Right renal cortex interstitium (tissue), 3 donors: ENCODE measurements around the gene THOC1. TPM values are rescaled to one million over a fixed set of nuclear protein-coding genes. Genes with fewer than 3 reads are reported as not detected.

ENCODE experiments used
- DNase-seq, 3 donors: peaks; one replicate each; pipeline ENCODE4 v3.0.0-alpha.2; 2013; ENCODE audit warnings: low read depth in 3 of 3, low spot score in 2 of 3
- polyA plus RNA-seq, 3 donors: library from polyadenylated mRNA; unstranded; fragments of 120-200 nt; gene quantifications; one replicate each; pipeline ENCODE4 v1.2.1, GENCODE V29; 2013; ENCODE audit not compliant: insufficient read length in 3 of 3

THOC1 gene
- polyA plus RNA-seq, 3 donors = 66.3 to 70.7 (median 68.0) TPM

DNA sequence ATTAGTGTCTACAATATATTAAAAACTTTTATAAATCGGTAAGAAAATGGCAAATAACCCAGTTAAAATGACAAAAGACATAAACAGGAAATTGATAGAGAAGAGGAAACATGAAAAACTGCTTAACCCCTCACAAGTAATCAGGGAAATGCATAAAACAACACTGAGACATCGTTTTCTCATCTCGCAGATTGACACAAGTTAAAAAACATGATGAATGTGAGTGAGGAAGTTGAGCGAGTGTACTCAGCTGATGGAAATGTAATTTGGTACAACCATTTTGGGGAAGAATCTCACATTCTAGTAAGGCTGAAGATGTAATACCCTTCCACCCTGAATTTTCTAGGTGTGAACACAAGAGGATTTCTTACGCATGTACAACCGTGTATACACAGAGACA lies 18.0 kb upstream of the THOC1 start:
- DNase-seq = no peak

GRCh38 chr18:275486-275885 lies 7.6 kb upstream of the THOC1 start:
- DNase-seq = no peak

DNA sequence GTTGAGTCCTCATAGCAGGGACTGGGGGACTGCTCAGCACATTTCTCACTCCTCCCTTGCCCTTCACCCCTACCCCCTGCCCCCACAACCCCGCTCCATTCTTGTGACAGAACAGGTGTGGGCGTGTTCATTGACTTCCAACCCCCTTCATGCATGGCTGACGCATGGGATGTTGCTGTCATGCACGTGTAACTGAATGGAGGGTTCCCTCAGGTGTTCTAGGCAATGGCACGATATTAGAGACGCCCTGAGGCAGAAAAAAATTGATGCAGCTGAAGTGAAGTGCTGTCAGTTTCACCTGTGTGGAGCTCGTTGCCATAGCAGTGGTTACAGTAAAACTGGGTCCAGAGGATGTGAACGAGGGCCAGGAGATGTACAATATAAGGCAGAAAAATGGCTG lies 6.5 kb upstream of the THOC1 start:
- DNase-seq = no peak

- no peak for DNase-seq
These were observed 5.7 kb upstream of the THOC1 start for GRCh38 chr18:273525-273924.

DNA sequence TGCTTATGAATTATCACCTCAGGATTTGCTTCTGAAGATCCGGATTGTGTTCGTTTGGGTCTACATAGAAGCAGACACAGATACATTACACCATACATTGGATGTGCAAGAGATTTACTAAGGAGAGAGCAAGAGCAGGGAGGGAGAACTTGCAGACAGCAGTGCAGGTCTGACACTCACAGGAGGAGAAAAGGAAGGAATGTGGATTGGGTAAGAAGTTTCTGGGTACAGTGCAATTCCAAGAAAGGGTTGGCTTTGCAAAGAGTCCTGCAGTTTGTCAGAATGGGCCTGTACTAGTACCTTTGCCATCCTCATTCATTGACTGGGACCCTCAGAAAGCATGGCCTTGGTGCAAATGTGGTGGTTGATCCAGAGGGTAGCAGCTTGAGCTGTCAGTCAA lies 4.8 kb upstream of the THOC1 start:
- DNase-seq = no peak

- no peak for DNase-seq
These were observed 1.7 kb upstream of the THOC1 start for GRCh38 chr18:269480-270095.

- peak in 2 of 3 donors; percentile 31 to 40 for DNase-seq
These were observed 513 bp downstream of the THOC1 start for GRCh38 chr18:267380-267687.

DNA sequence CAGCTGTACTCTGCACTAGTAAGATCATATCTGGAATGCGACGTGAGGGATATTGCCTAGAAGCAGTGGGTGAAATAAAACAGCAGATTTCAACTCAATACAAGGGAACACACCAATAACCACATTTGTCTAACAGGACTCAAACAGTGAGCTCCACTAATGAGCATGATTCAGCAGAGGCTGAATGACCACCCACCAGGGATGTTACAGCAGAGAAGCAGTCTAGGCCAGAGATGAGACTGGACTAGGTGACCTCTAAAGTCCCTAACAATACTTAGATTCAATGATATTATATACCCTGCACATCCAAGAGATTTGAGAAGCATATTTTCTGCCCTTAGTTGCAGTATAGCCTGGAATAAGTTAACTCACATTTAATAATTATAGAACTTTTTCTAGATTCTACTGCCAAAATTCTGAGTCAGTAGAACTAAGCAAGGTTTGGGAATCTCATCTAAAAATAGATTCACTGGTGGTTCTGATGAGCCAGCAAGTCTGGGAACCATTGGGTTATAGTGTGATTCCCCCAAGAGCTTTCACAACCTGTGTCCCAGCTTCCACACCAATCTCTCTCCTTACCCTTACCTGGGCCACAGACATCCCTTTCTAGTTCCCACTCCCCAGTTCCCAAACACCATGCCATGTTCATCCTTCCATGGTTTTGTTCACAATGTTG lies 6.3 kb downstream of the THOC1 start:
- no peak for DNase-seq

- DNase-seq = no peak
These were observed 7.3 kb downstream of the THOC1 start for GRCh38 chr18:260547-260946.

- DNase-seq = no peak
These were observed 12.7 kb downstream of the THOC1 start for GRCh38 chr18:255171-255570.

- DNase-seq = no peak
These were observed 14.7 kb downstream of the THOC1 start for GRCh38 chr18:253121-253520.

GRCh38 chr18:251572-251971 lies 16.3 kb downstream of the THOC1 start:
- DNase-seq = no peak

DNA sequence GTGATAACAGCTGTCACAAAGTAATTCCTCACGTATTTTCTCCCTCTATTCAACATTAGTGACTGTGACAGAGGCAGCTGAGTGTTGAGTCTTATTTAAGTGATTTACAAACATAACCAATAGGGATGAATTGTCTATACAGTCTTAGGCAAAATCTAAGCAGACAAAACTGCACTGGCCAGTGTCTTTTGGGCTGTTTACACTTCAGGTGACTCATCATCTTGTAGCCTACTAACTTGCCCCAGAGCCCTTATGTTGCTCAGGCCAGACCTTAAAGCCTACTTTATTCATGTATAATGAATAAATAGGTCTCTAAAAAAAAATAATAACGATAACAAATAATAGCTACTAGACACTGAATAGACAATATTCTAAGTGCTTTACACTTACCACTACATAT lies 17.2 kb downstream of the THOC1 start:
- no peak for DNase-seq

DNA sequence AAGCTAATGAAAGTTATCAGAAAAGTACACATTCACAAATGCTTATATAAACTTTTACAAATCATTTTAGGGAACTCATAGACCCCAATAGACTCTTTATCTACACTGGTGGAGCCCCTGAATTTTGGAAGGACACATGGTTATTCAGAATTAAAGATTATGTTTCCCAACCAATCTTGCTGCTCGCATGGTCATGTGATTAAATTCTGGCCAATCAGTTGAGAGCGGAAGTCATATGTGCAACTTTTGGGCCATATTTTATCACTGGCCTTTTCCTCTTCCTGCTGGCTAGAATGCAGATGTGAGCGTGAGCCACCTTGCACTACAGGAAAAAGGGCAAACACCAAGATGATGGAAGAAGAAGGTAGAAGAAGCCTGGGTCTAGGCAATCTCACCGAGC lies 19.8 kb downstream of the THOC1 start:
- DNase-seq = no peak

DNA sequence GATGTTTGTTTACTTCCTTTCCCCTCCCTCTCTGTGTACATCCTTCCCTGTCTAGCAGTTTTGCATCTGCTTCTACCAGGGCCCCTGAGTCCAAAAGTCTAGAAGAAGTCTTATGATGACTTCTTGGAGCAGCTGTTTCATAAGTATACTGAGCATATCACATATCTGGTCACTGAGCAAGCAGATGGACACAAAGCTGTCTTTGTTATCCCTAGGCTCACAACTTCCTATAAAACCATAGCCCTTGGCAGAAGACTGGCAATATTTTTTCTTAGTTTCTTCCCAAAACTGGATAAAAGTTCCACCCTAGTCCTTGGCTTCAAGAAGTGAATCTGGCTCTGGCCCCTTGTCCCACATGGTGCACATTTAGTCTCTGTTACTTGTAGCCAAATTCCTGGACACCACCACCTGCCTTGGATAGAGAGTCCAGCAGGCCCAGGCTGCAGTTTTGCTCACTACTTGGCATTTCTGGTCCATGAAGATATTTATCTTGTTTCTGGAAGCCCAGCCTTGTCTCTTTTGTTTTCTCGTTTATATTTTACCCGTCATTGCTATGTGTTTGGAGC lies 22.5 kb downstream of the THOC1 start:
- no peak for DNase-seq

DNA sequence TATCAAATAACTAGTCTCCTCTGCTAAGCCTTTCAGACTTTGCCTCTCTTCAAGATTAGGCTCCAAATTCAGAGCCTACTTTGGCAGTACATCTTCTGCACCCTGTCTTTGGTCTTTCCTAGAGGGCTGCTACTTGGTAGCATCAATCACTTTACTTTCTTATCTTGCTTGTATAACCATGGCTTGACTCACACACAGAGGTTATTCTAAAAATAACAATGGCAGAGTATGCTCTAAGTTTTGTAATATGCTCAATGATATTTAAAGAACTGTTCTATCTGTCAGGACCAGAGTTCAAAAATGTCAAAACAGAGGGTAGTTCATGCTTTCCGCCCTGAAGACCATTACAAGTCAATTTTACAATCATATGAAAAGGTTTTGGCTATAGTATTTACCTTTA lies 27.7 kb downstream of the THOC1 start:
- no peak for DNase-seq

DNA sequence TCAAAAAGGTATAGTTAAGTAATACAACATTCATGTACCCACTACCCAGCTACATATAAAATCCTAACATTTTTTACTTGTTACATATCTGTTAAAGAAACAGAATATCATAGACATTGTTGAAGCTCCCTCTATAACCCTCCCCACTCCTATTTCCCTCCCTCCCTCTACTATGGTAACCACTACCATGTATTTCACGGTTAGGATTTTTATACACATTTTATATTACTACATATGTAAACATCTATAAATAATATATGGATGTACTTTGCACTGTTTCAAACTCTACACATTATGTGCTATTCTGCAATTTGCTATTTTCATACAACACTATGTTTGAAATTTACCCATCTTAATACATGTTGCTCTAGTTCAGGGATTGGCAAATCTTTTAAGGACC lies 36.3 kb downstream of the THOC1 start:
- no peak for DNase-seq

- no peak for DNase-seq
These were observed 39.3 kb downstream of the THOC1 start for GRCh38 chr18:228586-228985.

DNA sequence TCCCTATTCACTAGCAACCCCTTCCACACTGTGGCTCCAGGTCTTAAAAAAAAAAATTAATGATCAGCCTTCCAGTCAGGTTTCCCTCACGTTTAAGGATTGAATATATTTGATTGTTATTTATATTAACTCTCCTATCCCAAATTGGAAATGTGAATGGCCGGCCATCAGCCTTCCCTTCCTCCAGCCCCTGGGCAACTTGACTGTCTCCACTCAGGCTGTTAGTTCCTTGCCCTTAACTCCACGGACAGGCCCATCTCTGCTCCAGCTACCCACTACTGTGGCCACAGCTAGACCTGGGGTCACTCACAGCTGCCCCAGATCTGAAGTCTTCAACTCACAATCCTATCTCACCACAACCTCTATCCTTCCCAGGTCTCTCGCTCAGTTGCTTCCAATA lies 39.9 kb downstream of the THOC1 start:
- no peak for DNase-seq

- DNase-seq = no peak
These were observed 40.5 kb downstream of the THOC1 start for GRCh38 chr18:227374-227773.

- DNase-seq = no peak
These were observed 42.1 kb downstream of the THOC1 start for GRCh38 chr18:225745-226144.

GRCh38 chr18:220708-221107 lies 47.1 kb downstream of the THOC1 start:
- DNase-seq = no peak
